ENCODE measurements around the gene ARF3.
A peak's percentile ranks its signal among the peaks of the same experiment; 100 is the strongest.

DNA sequence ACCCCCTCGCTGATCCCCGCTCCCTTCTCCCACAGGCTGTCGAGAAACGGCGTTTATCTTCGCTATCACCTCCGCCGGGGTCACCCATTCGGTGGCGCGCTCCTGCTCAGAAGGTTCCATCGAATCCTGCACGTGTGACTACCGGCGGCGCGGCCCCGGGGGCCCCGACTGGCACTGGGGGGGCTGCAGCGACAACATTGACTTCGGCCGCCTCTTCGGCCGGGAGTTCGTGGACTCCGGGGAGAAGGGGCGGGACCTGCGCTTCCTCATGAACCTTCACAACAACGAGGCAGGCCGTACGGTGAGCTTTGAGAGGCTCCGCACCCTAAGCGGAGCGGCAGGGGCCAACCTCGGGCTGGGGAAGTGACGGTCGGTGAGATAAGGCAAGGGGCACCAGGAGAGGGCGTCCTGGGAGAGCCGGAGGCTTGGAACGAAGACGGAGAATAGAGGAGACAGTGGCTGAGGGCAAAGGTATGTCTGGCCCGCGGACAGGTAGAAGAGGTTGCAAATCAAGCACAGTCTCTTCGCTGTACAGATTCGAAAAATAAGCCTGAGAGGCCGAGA is 23.2 kb upstream of the ARF3 start:
- peak; percentile 67 for TF ChIP-seq EZH2 (IDR thresholded peaks at IDR 0.05; ENCODE audit: low read length, missing control alignments)
- TF ChIP-seq, protein P1, sequence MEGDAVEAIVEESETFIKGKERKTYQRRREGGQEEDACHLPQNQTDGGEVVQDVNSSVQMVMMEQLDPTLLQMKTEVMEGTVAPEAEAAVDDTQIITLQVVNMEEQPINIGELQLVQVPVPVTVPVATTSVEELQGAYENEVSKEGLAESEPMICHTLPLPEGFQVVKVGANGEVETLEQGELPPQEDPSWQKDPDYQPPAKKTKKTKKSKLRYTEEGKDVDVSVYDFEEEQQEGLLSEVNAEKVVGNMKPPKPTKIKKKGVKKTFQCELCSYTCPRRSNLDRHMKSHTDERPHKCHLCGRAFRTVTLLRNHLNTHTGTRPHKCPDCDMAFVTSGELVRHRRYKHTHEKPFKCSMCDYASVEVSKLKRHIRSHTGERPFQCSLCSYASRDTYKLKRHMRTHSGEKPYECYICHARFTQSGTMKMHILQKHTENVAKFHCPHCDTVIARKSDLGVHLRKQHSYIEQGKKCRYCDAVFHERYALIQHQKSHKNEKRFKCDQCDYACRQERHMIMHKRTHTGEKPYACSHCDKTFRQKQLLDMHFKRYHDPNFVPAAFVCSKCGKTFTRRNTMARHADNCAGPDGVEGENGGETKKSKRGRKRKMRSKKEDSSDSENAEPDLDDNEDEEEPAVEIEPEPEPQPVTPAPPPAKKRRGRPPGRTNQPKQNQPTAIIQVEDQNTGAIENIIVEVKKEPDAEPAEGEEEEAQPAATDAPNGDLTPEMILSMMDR (conservative IDR thresholded peaks at IDR 0.05 in 1 of 2, IDR thresholded peaks at IDR 0.05 in 1 of 2; ENCODE audit: low read depth in 1 of 2, low read length in 2 of 2) = no peak
